GM19438 (cell line): ENCODE measurements around the gene OR52E5.

Experiments
- ATAC-seq: cut with Tn5 transposase; IDR thresholded peaks from one replicate; pipeline ENCODE4 v1.9.1; 2021; ENCODE audit warnings: low read depth; ENCODE audit not compliant: unreplicated experiment

OR52E5 gene

DNA sequence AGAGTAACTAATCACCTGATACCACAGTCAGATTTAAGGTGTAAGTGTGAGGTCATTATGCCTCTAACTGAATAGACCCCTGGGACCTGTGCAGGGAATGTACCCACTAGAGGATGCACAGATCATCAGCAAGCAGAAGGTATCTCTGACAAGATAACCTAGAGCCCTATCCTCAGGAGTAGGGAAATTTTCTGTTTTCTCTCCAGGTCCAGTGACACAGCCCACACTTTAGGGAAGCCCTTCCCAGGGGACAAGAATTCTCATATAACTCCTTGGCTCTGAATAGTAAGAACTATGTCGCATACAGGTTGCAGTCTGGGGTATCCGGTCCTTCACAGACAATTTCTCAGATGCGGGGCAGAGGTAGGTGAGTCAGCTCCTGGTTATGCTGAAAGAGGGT, at the start of gene OR52E5:
Gene OR52E5, plus strand, starts transcription at position 301 of the 400 bp plus-strand sequence. CDS start 7,569 bp downstream, outside the sequence.
- no peak for ATAC-seq

DNA sequence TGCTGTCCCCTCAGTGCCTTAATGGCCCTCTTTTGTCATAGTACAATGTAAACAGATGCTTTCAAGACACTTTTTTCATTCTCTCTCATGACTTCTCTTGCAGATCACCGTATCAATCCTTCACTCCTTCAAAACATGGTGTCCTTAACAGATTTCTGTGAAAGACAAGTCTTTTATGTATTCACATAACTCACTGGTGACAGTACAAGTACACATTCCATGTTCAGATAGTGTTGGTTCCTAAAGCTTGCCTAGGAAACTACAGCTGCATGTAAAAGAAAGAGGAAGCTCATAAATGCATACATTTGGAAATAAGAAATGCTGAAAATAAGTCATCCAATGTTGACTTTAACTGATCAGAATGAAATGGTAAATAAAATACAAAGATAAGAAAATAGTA, 46.3 kb upstream of the OR52E5 start:
- ATAC-seq, result no peak

DNA sequence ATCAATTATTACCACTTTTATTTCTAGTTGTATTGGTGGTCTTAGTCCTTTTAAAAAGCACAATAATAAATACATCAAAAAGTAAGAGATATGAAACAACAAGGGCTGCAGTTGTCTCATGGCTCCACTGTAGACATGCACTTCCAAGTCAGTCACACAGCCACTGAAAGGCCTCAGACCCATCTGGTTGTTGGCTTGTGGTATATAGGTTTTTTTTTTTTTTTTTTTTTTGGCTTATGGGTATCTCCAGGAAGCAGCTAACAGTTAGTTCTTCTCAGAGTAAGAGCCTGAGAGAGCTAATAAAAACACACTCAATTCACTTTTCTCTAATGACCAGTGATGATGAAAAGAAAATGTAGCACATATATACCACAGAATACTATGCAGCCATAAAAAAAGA, 45.3 kb upstream of the OR52E5 start:
- no peak for ATAC-seq

DNA sequence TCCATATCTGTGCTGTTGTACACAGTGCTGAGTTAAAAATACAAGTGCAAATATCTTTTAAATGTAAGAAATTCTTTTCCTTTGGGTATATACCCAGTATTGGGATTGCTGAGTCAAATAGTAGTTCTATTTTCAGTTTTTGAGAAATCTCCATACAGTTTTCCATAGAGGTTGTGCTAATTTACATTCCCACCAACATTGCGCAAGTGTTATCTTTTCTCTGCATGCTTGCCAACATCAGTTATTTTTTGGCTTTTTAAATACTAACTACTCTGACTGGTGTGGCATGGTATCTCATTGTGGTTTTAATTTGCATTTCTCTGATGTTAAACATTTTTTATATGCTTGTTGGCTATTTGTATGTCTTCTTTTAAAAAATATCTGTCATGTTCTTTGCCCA, 42.0 kb upstream of the OR52E5 start:
- no peak for ATAC-seq

DNA sequence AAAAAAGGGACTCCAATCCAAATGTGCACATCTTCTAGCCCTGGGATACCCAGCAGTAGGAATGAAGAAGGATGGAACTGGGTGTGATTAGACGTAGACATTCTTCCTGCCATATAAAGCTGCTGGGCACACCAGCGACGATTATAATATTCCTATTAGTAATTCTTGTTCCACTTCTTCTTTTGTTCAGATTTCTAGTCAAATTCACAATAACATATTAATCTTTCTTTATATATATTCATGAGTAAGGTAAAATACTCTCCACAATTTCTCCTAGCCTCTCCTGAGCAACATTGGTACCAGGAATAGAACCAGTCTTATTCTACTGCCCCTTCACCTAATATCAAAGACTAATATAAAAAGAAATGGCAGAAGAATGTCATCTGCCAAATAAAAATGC, 35.4 kb upstream of the OR52E5 start, which contains the start of gene OR52E8:
Gene OR52E8, minus strand, starts transcription at position 101 of the 400 bp plus-strand sequence. Its CDS starts 0 bp downstream, at position 101.
- ATAC-seq, result no peak

DNA sequence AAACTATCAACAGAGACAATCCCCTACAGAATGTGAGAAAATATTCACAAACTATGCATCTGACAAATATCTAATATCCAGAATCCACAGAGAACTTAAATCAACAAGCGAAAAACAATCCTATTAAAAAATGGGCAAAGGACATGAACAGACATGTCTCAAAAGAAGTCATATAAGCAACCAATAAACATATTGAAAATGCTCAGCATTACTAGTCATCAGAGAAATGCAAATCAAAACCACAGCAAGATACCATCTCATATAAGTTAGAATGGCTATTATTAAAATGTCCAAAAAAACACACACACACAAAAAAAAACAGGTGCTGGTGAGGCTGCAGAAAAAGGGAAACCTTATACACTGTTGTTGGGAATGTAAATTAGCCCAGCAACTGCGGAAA, 27.2 kb upstream of the OR52E5 start:
- ATAC-seq, result no peak

DNA sequence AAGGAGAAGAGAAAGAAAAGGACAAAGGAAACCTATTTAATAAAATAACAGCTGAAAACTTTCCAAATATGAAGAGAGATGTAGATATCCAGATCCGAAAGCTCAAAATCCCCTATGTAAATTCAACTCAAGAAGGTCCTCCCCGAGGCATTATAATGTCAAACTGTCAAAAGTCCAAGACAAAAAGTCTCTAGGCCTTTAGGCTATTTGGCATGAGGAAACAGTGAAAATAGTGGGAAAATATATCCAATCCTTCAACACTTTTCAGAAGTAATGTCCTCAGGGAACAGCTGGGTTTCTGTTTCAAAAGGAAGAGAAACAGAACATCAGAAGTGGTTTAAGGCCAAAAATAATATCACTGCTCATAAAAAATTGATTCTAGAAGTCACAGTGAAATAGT, 14.4 kb upstream of the OR52E5 start:
- no peak for ATAC-seq

DNA sequence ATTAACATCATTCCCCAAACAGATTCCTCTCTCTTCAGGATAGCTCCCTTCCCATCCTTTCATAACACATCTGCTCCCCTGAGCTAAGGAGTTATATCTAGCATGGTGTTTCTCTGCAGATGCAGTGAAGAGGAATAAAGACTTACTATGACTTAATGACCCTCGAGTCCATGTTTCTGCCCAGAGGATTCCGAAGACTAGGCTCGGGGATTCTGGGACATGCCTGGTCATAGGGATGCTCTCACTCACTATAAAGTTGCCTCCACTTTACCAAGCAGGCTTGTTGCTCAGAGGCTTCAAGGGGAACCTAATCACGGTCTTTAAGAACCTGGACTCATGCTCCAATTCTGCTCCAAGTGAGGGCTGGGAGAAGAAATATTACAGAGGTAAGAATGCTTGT, 12.7 kb upstream of the OR52E5 start, which contains the start of gene OR52E4:
Gene OR52E4, plus strand, starts transcription at position 301 of the 400 bp plus-strand sequence. CDS start 3,664 bp downstream, outside the sequence.
- ATAC-seq, result no peak

DNA sequence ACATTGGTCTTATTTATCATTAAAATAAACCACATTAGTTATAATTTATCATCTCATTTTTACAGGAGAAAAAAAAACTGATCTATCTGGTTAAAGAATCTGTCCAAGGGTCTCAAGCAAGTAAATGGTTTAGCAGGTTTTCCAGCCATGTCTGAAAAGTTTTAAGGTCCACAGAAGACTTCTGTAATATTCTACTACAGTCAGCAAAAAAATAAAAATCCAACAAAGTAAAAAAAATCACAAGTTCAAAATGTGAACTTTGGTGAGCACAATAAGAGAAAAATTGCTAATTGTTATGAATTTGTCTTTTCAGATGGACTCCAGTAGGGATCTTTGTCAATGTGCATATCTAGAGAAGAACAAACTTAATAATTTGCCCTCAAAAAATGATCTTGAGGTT, 11.3 kb upstream of the OR52E5 start:
- no peak for ATAC-seq

DNA sequence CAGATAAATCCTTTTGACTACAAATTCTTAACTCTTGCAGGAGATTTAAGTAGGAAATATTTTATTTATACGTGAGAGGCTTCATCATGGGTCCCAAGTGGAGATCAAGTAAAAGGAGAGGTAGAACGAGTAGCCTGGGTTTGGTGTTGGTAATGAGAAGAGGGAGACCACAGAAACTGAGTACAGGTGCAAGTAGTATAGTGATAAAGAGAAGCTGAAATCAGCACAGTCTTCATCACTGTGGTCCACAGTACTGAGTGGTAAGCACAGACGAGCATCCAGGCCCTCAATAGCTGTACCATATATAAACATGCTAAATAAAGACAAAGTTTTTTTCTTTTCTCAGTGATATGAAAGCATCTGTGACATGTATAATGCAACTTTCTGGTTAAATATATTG, 5.8 kb upstream of the OR52E5 start:
- no peak for ATAC-seq

DNA sequence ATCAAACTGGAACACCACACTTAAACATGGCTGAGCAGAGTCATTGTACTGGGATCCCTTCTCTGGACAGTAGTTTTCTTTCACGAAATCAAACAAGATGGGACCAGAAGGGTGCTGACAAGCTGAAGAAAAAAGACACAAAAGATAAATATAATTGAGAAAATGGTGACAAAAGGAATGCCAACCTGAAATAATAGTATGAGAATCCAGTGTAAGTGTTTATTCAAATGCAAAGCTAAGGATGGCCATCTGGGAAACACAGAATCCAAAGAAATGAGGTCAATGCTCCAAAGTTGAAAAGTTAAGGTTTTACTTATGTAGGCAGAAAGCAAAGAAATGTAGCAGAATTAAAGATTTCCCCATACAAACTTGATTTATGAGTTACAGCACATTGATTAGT, 5.3 kb upstream of the OR52E5 start:
- no peak for ATAC-seq

DNA sequence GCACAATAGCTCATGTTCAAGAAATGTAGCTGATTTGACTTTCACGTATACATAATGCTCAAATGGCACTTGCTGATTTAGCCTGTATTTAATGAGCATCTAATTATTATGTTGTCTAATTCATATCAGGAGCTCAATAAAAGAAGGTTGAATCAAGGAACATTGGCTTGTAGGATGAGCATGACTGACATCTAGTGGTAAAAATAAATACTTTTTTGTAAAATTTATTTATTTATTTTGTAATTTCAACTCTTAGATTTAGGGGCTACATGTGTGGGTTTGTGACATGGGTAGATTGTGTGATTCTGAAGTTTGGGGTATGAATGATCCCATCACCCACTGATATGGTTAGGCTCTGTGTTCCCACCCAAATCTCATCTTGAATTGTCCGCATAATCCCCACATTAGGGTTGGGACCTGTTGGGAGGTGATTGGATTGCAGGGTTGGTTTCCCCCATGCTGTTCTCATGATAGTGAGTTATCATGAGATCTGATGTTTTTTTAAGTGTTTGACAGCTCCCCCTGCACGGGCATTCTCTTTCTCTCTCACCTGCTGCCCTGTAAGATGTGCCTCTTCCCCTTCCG, 1.7 kb upstream of the OR52E5 start:
- ATAC-seq, result no peak

DNA sequence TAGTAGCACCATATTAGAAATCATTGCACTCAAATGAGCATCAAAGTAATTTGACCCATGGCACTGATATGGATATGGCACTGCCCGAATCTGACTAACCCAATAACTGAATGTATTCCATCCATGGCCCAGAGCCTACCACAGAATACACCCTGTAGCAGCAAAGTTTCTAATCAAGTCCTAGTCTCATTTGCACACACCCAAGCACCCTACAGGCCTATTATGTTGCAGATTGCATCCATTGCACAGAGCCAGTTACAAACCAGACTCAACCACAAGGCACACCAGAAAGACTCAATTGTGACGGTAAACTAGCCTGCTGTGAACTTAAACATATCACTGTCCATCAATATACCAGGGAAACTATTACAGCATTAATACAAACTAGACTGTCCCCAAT, 6.5 kb downstream of the OR52E5 start:
- ATAC-seq, result no peak

DNA sequence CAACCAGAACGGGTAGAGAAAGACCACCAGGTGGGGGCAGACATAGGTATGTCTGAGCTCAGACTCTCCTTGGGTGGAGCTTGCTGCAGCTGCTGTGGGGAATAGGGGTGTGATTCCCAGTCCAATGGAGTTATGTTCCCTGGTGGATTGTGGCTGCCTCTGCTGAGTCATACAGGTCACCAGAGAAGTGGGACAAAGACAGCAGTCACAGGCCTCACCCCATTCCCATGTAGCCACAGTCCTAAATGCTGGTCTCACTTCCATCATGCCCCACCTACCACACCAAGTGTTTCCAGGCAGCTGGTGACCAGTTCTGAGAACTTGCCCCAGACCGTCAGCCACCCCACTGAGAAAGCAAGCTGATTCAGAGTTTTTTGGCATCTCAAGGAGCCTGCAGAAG, 17.5 kb downstream of the OR52E5 start:
- ATAC-seq, result no peak

DNA sequence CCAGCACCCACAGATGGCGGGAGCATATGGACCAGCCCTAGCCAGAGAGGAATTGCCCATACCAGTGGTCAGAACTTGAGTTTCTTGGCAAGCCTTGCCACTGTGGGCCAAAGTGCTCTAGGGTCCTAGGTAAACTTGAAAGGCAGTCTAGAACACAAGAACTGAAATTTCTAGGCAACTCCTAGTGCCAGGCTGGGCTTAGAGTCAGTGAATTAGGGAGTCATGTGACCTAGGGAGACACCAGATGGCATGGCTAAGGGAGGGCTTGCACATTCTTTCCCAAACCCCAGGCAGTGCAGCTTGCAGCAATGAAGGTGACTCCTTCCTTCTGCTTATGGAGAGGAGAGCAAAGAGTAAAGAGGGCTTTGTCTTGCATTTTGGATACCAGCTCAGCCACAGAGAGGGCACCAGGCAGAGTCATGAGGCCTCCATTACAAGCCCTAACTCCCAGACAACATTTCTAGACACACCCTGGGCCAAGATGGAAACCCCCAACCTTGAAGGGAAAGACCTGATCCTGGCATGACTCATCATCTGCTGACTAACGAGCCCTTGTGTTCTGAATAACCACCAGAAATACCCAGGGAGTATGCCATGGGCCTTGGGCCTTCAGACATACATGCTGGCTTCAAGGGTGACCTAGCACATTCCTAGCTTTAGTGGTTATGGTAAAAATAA, 29.9 kb downstream of the OR52E5 start:
- no peak for ATAC-seq

DNA sequence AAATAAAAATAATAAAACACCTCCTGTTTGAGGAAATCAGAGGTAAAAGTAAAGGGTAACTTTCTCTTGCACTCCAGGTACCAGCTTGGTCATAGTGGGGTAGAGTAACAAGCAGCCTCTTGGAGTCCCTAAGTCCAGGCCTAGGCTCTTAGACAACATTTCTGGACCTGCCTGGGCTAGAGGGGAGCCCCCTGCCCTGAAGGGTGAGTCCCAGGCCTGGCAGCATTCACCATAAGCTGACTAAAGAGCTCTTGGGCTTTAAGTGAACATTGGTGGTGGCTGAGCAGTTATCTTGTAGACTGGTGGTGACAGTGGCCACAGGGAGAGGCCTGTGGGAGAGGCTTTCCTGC, 30.4 kb downstream of the OR52E5 start:
- ATAC-seq, result no peak

DNA sequence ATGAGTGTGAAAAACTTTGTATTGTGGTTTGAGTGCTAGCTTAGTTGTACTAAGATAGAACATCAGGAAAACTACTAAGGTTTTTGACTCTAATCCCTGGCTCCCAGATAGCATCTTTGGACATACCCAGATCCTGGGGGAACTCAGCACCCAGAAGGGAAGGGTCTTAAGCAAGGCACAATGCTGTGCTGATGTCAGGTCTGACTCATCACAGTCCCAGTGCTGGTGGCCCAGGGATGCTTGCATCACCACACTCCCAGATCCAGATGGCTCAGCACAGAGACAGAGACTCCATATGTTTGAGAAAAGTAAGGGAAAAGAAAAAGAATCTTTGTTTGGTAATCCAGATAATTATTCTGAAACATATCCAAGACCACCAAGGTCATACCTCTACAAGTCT, 30.8 kb downstream of the OR52E5 start:
- no peak for ATAC-seq

DNA sequence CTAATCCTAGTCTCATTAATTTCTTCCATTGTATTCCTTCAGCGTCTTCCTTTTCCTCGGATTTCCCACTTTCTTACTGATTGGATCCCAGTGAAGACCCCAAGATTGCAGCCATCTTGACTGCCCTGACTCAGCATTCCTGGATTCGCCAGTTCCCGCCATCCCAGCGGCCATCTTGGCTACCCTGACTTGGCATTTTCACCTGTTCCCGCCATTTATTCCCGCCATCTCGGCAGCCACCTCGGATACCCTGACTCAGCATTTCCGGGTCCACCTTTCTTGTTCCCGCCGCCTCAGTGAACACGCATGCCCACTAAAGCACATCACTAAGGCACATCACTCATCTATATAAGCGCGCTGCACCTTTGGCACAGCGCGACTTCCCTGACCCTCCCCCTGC, 35.3 kb downstream of the OR52E5 start:
- no peak for ATAC-seq

DNA sequence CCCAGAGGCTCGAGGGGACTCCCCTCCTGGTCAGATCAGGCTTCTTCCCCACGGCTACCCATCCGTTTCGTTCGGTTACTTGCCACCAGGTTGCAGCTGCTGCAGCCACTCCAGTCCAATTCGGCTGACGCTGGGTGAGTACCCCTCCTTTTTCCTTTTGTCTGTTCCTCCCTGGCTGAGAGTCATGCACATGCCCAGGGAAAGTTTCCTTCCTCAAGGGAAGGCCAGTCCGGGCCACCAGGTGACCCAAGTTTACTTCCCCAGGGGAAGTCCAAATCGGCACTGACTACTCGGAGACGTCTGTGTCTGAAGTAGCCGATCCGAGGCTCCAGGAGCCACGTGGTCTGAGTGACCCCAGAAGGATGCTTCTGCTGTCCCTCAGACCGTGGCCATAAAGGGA, 35.8 kb downstream of the OR52E5 start:
- no peak for ATAC-seq

DNA sequence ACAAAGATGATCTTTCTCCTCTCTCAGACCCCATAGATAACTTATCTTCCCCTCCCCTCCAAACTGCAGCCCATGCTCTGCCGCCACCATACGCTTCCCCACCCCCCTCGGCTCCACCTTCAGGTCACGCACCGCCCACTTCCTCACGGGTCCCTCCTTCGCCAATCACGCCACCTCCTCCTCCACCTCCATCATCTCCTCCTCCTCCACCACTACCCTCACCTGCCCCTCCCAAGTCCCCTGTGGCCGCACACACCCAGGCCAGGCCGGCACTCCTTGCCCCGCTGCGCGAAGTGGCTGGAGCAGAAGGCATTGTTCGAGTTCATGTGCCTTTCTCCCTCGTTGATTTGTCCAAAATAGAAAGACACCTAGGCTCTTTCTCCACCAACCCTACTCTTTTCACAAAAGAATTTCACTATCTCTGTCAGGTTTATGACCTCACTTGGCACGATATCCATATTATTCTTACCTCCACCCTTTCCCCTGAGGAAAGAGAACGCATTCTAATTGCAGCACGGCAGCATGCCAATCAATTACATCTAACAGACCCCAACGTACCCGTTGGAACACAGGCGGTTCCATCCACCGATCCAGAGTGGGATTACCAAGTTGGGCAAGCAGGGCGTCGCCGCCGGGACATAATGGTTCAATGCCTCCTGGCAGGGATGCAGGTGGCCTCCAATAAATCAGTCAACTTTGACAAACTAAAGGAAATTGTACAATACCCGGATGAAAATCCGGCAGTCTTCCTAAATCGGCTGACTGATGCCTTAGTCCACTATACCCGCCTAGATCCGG, 36.8 kb downstream of the OR52E5 start:
- ATAC-seq, result no peak

DNA sequence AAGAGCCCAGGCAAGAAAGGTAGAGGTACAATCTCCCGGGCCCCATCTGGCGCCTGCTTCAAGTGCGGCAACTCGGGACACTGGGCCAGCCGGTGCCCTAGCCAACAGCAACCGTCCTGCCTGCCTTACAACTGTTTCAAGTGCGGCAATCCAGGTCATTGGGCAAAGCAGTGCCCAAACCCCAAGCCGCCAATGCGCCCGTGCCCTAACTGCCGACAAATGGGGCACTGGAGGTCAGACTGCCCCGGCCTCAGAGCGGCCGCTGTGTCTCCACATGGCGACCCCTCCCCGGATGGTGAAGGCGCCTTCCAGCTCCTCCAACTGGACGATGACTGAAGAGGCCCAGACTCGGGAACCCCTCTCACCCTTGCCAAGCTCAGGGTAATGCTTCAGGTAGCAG, 37.6 kb downstream of the OR52E5 start:
- ATAC-seq, result no peak

DNA sequence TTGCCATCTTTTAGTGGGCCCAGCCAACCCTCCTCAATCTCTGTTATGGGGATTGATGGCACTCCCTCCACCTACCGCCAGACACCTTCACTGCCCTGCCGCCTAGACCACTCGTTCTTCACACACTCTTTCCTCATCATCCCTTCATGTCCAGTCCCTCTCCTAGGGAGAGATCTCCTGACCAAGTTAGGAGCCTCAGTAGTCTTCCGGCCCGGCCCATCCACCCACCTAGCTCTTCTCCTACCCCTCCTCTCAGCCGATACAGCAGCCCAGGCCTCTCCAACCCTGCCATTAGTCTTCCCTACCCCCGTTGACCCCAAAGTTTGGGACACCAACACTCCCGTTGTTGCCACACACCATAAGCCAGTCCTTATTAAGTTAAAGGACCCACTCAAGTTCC, 38.1 kb downstream of the OR52E5 start:
- no peak for ATAC-seq
